Activated CD4-positive, alpha-beta T cell treated with anti-CD3 and anti-CD28 coated beads for 4 hours (primary cell): ENCODE data around the gene LYPD6B.
A peak's percentile ranks its signal among the peaks of the same experiment; 100 is the strongest.

Experiments used
- DNase-seq, 2 donors: peaks; one replicate each; pipeline ENCODE4 v3.0.0-alpha.2; 2020

The LYPD6B gene, protein sequence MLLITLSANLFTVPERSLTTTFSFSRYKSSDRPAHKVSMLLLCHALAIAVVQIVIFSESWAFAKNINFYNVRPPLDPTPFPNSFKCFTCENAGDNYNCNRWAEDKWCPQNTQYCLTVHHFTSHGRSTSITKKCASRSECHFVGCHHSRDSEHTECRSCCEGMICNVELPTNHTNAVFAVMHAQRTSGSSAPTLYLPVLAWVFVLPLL

DNA sequence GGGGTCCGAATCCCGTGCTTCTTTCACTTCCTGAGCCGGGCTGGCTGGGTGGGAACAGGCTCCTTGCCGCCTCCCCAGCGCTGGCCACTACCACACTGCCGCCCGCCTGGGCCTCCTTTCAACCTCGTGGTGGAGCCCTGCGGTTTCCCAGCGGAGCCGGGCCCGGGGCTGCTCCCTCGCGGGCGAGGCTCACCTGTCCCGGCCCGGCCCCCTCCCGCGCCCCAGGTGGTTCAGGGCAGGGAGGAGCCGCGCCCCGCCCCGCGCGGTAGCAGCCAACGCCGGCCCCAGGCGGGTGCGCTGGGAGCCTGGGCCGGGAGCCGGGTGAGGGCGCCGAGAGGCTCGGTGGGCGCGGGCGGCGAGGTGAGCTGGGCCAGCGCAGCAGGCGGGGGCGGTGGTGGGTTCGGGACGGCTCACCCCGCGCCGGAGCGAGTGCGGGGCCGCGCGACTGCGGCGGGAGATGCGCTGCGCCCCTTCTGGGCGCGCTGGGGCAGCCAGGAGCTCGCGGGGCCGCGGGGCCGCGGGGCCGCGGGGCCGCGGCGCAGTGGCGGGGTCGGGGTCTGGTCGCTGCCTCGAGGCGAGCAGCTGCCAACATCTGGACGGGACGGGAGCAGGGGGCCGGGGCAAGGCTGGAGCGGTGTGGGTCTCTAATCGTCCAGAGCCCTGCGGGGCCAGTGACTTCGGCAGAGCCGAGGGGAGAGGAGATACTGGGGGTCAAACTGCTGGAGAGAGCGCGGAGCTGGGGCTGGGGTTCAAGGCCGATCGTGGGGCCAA, at the start of gene LYPD6B:
Gene LYPD6B (plus strand): TSS at position 258 of the 771 bp plus-strand sequence. CDS start 92,250 bp downstream, outside the sequence.
- DNase-seq, result no peak

DNA sequence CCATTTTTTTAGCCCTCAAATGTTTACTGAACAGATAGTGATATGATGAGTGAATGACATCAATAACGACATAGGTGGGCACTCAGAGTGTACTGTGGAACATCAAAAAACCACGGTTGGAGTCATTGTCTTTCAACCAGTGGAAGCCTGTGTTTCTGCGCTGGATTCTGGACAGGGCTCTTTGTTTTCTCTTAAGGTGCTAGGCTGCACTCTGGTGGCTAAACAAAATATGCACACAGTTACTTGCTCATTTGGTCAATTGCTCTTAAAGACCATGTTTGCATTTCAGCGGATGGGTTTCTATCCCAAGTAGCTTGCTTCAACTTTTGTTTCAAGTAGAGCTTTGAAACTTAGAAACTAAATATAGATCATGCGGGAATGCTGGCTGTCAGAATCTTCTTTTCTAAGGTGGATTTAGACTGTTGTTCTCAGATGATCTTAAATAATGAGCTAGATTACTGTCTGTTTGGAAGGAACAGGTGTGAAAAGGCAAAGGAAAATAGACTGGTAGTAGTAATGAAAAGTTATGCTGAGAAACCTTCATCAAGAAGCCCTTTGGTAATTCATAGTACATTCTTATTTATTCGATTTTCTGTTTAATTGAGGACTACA, 48.5 kb upstream of the LYPD6B start:
- DNase-seq, result peak; percentile 37 to 53

DNA sequence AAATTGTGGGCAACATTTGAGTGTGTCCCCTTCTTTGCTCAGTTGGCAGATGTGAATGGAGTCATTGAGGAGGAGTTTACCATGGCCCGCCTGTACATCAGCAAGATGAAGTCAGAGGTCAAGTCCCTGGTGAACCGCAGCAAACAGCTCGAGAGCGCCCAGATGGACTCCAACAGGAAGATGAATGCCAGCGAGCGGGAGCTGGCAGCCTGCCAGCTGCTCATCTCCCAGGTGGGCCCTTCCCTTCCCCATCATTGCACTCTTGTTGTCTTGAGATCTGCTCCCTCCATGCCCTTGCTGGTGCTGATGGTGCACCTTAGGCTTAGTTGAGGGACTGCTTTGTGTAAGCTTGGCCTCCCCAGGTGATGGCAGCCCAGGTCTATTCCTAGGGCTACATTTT, 47.5 kb upstream of the LYPD6B start:
- DNase-seq, result no peak

DNA sequence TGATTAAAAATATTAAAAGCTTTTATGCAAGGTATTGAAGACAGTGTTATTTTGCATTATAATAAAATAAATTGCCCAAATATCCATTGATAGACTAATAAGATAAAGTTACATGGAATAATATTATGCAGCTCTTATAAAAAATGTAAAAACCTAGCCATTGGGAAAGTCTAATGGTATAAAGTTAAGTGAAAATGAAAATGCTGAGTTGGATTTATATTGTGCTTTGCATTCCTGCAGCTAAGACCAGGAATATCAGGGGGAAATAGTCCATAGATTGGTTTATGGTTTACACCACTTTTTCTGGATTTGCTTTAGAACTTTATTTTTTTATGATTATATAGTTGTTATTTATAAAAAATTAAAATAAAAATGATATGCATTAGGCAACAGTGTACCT, 46.1 kb upstream of the LYPD6B start:
- DNase-seq, result no peak

DNA sequence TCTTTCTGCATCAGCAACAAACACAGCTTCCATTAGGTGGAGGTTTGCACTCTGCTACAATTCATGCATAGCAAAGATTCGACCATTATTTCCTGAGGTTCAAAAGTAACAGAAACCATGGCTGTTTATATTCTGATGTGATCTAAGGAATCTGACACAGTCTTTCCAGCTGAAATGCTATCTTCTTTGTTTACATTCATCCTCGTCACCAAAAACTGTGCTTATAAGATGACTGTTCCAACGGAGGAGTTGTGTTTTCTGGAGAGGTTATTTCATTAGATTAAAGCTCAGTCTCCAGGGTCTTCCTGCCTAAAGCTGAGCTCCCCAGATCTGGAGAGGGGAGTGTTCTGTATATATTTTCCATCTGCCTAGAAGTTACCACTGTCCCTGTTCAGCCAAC, 45.1 kb upstream of the LYPD6B start:
- DNase-seq, result no peak

DNA sequence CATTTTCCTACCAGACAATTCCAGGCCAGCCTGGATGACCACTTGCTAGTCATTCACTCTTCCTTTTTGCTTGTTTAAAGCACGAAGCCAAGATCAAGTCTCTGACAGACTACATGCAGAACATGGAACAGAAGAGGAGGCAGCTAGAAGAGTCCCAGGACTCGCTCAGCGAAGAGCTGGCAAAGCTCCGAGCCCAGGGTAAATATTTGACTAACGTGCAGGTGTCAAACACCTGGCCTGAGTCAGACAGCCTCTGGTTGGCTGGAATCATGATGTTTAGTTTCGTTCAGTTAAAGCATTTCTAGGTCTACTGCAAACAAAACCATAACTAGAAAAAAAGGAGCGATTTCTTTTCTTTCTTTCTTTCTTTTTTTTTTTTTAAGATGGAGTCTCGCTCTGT, 44.2 kb upstream of the LYPD6B start:
- no peak for DNase-seq

DNA sequence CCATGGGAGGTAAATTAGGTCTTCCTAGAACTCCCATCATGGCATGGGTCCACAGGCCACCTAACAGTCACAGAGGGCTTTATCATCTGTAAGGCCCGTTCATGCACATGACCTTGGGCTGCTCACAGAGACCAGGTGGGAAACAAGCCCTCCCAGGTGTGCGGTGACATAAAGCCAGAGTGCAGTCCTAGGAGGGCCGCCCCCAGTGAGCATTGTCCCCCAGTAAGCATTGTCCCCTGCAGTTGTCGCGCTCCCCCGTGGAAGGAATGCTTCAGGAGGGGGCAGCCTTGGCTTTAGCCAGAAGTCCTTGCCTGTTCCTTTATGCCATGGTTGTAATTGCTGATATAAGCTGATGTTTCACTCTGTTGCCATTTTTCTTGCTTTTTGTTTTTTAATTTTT, 41.7 kb upstream of the LYPD6B start:
- no peak for DNase-seq

DNA sequence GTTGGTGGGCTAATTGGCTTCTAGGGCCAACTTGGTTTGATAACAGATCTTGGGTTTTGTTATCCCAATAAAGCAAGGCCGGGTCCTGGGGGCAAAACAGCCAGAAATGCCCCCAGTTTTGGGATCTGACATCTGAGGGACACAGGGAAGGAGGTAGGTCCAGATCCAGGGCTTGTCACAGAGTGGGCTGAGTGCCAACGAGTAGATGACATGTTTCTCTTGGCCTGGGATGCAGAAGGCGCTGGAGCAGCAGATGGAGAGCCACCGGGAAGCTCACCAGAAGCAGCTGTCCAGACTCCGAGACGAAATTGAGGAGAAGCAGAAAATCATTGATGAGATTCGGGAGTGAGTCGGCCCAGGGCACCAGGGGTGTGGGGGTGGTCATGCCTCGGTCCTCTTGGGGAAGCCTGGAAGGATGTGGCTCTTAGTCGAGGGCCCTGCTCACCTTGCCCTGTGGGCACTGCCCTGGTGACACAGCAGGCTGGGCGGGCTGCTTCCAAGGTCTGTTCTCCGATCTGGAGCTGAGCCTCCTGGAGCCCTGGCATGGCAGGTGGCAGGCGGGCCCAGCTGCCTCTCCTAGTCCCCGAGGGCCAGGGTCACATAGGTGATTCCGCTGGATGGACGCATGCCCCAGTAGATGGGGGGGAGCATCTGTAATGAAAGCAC, 40.2 kb upstream of the LYPD6B start:
- no peak for DNase-seq

DNA sequence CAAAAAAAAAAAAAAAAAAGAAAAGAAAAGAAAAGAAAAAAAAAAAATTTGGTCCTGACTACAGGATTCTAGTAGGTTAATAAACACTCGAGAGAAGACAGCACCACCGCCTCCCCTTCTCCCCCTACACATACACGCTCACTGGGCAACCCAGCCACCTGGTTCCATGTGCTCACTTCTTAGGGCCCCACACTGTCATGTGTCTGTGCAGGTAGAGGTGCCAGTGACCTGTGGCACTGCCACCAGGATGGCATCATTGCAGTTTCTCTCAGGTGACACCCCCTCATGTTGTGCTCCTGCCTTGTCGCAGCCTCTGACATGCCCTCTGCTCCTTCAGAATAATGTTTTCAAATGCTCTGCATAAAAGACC, 39.7 kb upstream of the LYPD6B start:
- no peak for DNase-seq

DNA sequence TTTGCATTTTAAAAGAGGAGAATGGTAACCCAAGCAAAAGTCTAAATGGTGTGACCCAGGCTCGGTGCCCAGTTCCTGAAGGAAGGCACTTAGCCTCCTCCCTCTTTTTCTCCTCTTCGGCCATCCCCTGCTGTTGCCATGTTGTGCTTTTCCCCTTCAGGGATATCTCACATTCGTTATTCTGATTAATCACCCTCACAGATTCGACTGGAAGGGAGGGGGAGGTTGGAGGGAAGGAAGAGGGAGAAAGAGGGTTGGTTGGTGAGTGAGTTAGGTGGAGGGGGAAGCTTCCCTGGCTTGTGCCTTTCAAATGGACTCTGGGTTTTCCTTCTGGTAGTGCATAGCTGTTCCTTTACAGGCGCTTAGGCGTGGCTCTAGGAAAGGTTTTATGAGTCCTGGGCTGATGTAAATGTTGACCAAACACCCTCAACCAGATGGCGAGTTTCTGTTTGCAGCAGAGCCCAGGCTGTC, 39.0 kb upstream of the LYPD6B start:
- no peak for DNase-seq

DNA sequence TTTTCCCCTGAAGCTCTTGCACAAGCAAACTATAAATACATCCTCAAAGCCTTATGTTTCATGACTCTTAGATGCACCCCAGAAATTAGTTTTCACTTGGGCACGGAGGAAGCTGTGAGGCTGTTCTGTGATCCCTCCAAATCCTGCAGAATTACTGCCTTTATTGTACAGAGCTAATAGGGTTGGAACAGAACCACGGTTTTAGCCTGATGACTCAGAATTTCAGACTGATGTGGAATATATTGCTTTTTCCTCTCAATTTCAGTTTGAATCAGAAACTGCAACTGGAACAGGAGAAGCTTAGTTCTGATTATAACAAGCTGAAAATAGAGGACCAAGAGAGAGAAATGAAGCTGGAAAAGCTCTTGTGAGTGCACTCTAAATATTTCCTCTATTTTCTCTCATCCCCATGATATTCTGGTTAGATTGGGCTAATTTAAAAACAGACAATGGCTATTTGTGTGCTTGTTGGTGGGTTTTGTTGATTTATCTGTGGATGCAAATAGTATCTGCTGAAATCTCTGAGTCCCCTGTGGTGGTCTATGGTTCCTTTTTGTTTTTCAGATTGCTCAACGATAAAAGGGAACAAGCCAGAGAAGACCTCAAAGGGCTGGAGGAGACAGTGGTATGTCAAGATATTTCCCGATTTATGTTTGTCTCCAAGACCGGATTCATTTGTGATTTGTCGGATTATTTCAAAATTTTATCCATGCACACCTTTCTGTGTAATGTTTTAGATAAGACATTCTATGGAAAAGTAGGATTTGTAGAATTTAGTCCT, 38.2 kb upstream of the LYPD6B start:
- DNase-seq, result no peak

DNA sequence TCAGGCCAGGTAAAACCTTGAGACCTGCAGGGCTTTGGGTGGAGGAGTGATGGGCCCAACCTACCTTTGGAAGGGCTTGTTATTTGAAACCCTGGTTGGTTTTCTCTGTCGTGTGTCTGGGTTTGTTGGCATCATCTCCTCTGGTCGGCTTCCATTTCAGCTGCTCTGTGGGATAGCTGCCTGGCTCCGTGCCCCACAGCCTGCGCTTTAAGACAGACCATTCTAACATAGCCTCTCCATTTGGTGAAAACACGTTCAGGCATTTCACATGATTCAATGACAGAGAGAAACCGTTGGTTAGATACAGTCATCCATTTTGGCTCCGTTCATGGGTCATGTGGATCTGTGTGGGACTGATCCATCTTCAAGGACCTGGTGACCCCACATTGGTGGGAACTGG, 37.0 kb upstream of the LYPD6B start:
- no peak for DNase-seq

DNA sequence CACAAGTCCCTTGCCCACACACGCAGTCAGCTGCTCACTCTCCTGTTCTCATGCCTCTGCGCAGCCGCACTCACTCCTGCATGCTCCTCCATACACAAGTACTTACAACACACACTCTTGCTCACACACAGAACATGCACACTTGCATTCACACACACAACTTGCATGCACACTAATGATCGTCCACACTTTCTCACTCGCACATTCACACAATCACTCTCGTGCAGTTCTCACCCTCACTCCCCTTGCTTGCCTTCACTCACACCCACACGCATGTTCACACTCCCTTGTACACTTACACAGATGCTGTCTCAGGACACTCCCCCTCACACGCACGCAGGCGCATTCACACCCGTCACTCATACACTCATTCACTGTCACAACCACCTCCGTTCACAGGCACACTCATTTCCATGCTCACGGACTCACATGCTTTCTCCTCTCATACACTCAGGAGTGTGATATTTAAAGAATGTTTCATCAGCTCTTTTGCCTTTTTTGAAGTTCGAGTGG, 36.1 kb upstream of the LYPD6B start:
- no peak for DNase-seq

DNA sequence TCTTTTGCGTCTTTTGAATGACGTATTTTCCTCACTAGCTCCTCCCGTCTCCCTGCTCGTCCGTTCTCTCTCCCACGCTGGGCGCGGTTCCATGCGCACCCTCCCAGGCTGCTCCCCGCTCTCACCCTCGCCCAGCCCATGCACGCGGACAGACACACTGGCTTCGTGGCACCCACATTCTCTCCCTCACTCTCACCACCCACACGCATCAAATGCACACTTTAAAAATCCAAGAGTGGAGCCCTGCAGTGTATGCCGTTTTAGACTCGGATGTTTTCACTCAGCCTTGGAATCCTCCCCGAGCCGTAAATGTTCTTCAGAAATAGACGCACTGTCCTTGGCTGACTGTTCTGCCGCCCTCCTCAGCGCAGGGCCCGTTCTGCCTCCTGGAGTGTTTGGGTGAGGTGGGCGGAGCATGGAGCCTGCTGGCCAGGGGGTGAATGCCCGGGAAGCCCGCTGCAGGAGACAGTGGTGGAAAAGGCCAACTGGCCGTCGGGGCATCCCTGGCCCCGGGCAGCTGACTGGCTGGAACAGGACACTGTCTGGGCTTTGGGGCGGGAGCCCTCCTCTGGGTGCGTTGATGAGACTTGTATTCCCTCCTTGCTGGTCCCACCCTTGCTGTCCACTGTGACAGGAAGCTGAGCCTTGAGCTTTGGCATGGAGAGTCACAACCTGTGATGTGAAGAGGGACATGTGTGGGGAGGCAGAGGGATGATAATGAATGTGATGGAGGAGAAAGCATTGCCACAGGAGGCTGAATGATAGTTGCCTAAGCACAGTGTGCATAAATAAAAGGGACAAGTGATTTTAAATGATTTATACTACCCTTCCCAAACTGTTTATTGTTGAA, 35.4 kb upstream of the LYPD6B start:
- DNase-seq, result no peak

DNA sequence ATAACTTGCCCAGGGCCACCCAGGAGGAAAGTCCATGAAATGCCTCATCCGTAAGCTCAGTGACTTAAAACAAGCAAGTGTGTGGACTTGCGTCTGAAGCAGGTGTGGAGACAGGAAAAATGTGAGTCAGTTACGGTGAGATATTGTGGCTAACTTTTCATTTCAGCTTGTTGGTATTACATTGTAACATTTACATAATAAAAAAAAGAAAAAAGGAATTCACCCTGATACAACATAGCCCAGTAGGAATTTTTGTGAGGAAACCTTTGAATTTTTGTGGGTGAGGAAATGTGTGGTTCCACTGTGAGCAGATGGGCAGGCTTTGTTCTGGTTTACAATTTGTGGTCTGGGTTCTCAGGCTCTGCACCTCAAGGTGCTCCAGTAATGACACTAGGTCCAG, 33.7 kb upstream of the LYPD6B start:
- no peak for DNase-seq

DNA sequence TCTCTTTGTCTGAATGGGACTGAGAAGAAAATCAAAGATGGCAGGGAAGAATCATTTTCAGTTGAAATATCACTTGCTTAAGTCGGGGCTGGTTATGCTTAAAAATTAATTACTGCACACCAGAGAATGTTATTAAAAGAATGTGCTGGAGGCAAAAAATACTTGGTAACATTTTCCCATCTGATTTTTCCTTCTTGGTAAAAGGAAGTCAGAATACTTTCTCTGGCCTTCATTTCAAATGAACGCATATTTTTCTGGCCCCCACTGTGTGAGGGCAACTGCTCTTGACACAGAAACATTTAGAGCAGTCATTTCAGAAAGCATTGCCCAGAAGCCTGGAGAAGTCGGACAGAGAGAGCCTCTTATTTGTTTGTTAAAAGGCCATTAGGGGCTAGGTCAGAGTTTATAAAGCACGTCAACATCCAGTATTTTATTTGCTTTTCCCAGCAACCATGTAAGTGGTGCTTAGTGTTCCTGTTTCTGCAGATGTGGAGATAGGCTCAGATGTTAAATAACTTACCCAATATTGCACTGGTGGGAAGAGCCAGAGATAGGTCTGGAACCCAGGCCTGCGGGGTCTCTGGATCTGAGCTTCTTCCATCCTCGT, 32.9 kb upstream of the LYPD6B start:
- DNase-seq, result no peak

DNA sequence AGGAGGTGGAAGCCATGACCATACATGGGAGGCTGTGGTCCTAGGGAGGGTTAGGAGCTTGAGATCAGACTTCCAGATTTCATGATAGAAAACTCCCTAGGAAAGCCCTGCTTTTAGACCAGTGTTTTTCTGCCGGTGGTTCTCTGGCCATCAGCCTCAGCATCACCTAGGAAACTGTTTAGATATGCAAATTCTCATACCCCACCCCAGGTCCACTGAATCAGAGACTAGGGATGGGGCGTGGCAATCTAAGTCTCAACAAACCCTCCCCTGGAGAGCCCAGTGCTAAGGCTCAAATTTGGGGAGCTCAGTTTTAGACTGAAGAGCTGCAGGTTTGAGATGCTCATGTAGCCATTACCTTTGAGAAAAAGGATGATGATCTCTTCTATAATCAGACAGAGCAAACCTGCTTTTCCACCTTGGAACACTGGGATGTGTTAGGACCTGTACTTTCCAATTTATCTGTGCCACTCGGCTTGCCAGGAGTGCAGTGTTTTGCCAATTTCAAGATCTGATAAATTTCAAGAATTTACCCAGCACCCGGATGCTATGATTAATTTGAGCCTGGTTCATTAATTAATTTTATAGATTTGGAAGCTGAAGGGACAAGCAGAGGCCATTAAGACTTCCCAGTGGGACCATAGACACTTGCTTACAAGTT, 31.5 kb upstream of the LYPD6B start:
- no peak for DNase-seq

DNA sequence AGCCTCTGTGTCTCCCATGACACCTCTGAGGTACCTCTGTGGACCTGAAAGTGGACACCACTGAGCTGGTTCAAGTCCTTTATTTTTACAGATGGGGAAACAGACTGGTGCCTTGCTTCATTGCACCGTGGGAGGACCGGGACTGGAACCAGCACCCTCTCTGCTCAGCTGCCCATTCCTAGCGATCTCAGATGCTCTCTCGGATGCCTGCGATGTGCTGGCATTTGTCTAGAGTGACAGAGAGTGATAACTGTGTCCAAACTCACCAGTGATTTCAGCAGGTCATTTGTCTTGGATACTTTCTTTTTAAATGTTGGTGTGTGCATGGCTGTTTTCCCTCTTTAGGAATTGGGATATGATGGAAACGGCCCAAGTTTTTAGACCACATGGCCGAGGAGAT, 30.1 kb upstream of the LYPD6B start:
- no peak for DNase-seq

DNA sequence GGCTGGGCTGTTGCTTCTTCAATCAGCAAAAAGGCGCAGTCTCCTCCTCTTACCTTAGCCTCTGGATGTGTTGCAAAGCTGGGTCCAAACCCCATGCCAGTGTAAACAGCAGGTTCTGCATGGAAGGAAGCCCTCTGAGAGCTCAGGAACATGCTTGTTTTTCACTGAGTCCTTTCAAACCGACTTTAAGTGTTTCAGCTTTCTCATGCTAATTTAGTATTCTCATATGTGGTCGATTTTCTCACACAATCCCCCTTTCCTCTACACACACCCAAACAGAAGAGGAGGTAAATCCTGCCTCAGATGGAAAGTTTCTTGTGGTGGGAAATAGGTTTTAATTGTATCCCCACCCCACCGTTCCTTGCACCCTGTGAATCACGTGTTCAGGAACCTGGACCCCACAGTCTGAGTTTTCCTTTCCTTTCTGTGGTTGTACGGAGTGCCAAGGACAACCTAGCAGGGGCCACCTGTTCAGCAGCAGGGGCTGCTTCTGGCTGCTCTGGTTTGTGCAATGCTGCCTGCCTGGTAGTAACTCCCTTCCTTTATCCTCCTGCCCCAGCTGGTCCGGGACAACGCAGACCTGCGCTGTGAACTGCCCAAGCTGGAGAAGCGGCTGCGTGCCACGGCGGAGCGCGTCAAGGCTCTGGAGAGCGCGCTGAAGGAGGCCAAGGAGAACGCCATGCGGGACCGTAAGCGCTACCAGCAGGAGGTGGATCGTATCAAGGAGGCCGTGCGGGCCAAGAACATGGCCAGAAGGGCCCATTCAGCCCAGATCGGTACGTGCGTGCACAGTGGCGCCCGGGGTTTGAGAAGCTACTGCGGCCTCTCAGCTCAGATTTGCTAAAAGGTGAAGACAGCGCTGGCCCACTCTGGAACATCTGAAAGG, 28.7 kb upstream of the LYPD6B start:
- DNase-seq, result no peak

DNA sequence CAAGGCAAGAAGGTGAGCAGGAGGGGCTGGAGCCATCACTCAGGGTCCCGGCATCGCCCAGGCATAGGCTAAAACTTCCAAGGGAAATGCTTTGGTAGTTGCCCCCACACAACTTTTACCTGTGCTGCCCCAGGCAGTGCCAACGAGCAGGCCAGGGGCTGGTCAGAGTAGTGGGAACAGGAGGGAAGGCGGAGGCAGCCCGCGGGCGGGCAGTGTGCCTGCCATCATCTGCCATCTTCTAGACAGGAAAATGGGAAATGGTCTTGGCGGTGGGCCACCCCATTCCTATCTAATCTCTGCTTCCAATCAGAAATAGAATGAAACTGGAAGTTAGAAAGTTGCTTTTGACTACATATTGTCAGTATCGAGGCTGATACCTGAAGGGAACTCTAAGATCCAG, 26.0 kb upstream of the LYPD6B start:
- DNase-seq, result no peak
